ENCODE data around the gene AOX1. TPM values are rescaled to one million over a fixed set of nuclear protein-coding genes. Genes with fewer than 3 reads are reported as not detected.
"Not testable (repeated sequence)": the region's sequence is repeated elsewhere in the genome, so short reads cannot be mapped to it uniquely, and the experiment has no call there.

AOX1 gene
- total RNA-seq = 4.1 TPM
- long read RNA-seq, full-length matches to known transcripts = 3 of 4 reads
- long read RNA-seq, partial matches to known transcripts = 1 of 4 reads
- long read RNA-seq, other reads (novel, unspliced or antisense) = 0 of 4 reads

- DNase-seq (peak; percentile 83), ATAC-seq (ENCODE audit: poor library complexity) (peak; percentile 85)
- intact Hi-C loops (cut with DNase I) = no loop called here
These were observed at the start of gene AOX1 for GRCh38 chr2:200585730-200586643. TSS of gene AOX1 (plus strand) at chr2:200586014. CDS start at chr2:200586109, 95 bp downstream.

DNA sequence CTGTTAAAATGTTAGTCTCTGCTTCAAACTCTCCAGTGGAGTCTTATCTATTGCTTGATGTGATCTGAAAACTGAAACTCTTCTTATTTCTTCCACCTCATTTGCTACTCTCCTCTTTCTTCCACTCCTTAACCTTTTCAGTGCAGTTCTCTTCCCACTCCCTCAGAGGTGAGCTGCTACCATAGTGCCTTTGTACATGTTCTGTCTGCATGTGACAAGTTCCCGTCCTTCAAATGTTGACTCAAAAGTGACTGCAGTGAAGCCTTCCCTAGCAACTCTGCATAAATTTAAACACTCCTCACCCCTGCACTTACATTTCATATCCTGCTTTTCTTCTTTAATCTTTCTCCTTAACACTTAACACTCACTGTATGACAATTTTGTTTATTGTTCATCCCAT, 47.7 kb upstream of the AOX1 start:
- ATAC-seq (ENCODE audit: poor library complexity) = no peak
- no peak for DNase-seq
- intact Hi-C loops (cut with DNase I) = no loop called here

GRCh38 chr2:200540793-200541192, 45.0 kb upstream of the AOX1 start:
- intact Hi-C loops (cut with DNase I) = no loop called here
- no peak for ATAC-seq (ENCODE audit: poor library complexity)
- no peak for DNase-seq

- DNase-seq; ATAC-seq (ENCODE audit: poor library complexity); intact Hi-C loops (cut with DNase I): not testable (repeated sequence)
These were observed 19.2 kb upstream of the AOX1 start for GRCh38 chr2:200566596-200566995.

GRCh38 chr2:200567932-200568331, 17.9 kb upstream of the AOX1 start:
- DNase-seq = no peak
- intact Hi-C loops (cut with DNase I) = no loop called here
- ATAC-seq (ENCODE audit: poor library complexity) = no peak

GRCh38 chr2:200575957-200576356, 9.9 kb upstream of the AOX1 start:
- intact Hi-C loops (cut with DNase I) = loop anchor here (5.0 kb wide), 1 partner anchor 126 kb away; no protein-coding TSS in a partner anchor
- ATAC-seq (ENCODE audit: poor library complexity) (no peak), DNase-seq (no peak)

DNA sequence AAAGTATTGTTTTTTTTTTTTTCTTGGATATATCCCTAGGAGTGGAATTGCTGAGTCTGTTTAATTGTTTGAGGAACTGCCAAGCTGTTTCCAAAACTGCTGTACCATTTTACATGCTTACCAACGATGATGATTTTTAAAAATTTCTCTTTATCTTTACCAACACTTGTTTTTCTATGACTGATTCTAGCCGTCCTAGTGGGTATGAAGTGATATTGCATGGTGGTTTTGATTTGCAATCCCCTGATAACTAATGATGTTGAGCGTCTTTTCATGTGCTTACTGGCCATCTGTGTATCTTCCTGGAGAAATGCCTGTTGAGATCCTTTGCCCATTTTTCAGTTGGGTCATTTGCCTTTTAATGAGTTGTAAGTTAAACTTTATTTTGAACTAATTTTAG, 8.8 kb upstream of the AOX1 start:
- intact Hi-C loops (cut with DNase I) = loop anchor here (5.0 kb wide), 1 partner anchor 125 kb away; no protein-coding TSS in a partner anchor
- ATAC-seq (ENCODE audit: poor library complexity) = no peak
- no peak for DNase-seq

DNA sequence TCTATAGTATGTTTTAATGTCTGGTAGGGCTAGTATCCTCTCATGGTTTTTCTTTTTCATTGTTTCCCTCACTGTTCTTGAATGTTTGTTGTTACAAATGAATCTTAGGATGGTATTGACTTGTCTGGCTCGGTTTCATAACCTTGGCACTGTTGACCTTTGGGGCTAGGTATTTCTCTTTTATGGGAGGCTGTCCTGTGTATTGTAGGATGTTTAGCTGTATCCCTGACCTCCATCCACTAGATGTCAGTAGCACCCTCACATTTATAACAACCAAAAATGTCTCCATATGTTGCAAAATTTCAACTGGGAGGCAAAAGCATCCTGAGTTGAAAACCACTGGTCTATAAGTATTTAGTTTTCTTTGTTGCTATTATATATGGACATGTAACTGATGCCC, 7.0 kb upstream of the AOX1 start:
- no peak for DNase-seq
- ATAC-seq (ENCODE audit: poor library complexity) = no peak
- intact Hi-C loops (cut with DNase I) = loop anchor here (5.0 kb wide), 1 partner anchor 124 kb away; no protein-coding TSS in a partner anchor

DNA sequence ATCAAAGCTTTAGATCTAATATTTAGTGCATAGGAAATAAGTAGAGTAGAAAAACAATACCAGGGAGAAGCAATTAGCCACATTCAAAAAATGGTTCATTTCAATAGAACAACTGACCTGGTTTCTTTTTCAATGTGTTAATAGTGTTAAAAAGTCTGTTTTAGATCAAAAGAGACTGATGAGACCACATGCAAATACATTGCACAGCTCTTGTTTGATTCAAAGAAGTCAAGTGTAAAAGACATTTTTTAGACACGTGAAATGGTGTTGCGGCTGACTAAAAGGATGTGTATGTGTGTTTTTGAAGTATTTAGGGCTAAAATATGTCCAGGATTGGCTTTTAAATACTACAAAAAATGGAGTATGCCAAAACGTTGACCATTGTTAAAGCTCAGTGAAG, 1.2 kb upstream of the AOX1 start:
- intact Hi-C loops (cut with DNase I) = no loop called here
- ATAC-seq (ENCODE audit: poor library complexity) = no peak
- no peak for DNase-seq

DNA sequence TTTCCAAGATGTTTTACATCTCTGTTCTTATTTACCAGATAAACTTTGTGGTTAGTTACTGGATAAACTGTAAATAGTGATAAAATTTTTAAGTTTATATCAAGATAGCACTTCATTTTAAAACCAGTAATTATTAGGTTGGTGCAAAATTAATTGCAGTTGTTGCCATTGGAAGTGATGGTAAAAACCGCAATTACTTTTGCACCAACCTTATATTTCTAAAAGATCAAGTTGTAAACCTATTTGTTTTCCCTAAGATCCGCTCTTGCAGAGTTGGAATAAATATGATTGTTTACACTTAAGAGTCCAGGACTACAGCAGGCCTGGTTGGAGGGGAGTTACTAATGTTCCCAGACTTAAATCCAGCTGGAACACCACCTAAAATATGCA, 479 bp upstream of the AOX1 start:
- intact Hi-C loops (cut with DNase I) = no loop called here
- DNase-seq (no peak), ATAC-seq (ENCODE audit: poor library complexity) (no peak)

GRCh38 chr2:200586644-200586975, 796 bp downstream of the AOX1 start:
- ATAC-seq (ENCODE audit: poor library complexity) (no peak), DNase-seq (no peak)
- intact Hi-C loops (cut with DNase I) = no loop called here

GRCh38 chr2:200587007-200587616, 1.3 kb downstream of the AOX1 start:
- DNase-seq (no peak), ATAC-seq (ENCODE audit: poor library complexity) (no peak)
- intact Hi-C loops (cut with DNase I) = no loop called here

DNA sequence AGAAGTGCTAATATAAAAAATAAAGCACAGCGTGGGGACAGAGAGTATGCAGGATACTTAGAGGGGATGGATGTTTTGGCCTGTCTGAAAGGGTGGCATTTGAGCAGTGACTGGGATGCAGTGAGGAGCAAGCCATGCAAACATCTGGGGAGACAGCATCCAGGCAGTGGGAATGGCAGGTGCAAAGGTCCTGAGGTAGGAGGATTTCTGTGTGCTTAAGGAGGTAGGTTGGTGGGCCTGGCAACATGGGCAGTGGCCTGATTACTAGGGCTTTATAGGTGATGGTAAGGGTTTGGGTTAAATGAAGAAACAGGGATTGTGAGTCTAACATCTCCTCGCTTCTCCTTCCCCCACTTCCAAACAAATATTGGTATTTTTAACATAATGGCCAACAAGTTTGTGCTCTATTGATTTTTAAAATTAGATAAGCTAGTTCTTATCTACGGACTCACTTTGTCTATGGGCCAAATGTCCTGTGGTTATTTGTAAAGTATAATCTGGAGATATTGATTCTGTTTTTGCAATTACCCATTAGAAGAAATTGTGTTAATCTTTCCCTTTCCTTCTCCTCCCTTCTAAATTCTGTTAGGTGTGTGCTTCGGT, 2.4 kb downstream of the AOX1 start:
- intact Hi-C loops (cut with DNase I) = no loop called here
- no peak for ATAC-seq (ENCODE audit: poor library complexity)
- DNase-seq = no peak

DNA sequence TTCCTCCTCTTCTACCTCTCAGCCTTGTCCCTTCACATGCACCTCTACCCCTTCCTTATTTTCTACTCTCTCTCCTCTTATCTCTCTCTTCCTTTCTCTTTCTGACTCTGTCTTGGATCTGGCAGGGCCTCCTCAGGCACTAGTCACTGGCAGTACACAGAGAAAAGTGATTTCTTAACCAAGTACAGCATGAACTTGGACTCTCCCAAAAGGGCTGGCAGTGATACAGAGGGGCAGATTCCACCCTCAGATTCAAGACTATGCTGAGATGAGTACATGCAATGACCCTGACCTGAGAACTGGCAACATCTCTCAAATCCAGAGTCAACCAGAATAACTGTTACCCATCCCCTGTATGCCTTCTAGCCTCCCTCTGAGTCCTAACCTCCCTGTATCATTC, 4.3 kb downstream of the AOX1 start:
- intact Hi-C loops (cut with DNase I) = no loop called here
- DNase-seq = peak; percentile 50
- ATAC-seq (ENCODE audit: poor library complexity) = peak; percentile 67

DNA sequence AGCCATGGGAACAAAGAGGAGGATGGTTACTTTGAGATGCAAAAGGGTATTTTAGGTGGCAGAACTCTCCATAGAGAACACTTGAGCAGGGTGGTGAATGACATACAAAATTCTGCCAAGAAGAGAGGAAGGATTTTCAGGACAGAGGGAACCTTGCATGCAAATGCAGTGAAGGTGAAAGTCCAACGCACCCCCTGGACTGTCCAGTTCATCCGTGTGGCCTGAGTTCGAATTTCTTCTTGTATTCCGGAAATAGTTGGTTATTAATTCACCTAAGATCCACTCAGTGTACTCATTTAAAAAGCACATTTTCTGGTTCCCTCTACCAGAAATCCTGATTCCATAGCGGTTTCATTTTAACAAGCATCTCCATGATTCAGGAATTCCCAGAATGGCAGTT, 5.5 kb downstream of the AOX1 start:
- ATAC-seq (ENCODE audit: poor library complexity) = no peak
- no peak for DNase-seq
- intact Hi-C loops (cut with DNase I) = no loop called here

GRCh38 chr2:200592406-200593075, 6.7 kb downstream of the AOX1 start:
- ATAC-seq (ENCODE audit: poor library complexity) (no peak), DNase-seq (no peak)
- intact Hi-C loops (cut with DNase I) = no loop called here

DNA sequence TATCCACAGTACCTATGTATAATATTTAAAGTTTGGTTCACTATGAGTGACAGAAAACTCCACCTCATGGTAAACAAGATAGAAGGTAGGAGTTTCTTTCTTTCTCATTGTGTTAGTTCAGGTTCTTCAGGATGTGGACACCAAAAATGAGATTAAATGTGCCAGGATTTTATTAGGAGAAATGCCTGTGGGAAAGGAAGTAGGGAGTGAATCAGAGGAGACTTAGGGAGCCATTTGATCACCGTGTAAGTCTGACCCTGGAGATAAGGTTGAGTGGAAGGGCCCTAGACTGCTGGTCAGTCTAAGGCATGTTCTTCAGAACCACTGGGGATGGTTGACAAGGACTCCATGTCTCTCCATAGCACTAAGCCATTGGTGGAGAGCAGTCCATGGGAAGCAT, 8.1 kb downstream of the AOX1 start:
- DNase-seq = no peak
- ATAC-seq (ENCODE audit: poor library complexity) = no peak
- intact Hi-C loops (cut with DNase I) = no loop called here

GRCh38 chr2:200595913-200596312, 10.1 kb downstream of the AOX1 start:
- no peak for DNase-seq
- intact Hi-C loops (cut with DNase I) = no loop called here
- ATAC-seq (ENCODE audit: poor library complexity) = no peak

Measured in Right ventricle myocardium superior (tissue), 1 donor.